ENCODE measurements around the gene CD200R1.

The CD200R1 gene

GRCh38 chr3:112875561-112875960 lies 99.3 kb downstream of the CD200R1 start:
- H3K27me3 ChIP-seq (ENCODE audit: insufficient read depth, poor library complexity, severe bottlenecking): no peaks in the 10 kb centered on the region
- H3K27ac ChIP-seq (replicated peaks): no peak overlapping the region
- peak in 1 of 2 experiments; percentile 28 for DNase-seq (ENCODE audit: low read depth in 1 of 2, low spot score in 1 of 2)
- TF ChIP-seq SPI1 (IDR thresholded peaks at IDR 0.05; ENCODE audit: borderline replicate concordance, low read depth) (no peak), GABPA (IDR thresholded peaks at IDR 0.05; ENCODE audit: low read depth) (no peak), POLR2AphosphoS5 (IDR thresholded peaks at IDR 0.05; ENCODE audit: low read depth) (no peak), CTCF (IDR thresholded peaks at IDR 0.05; ENCODE audit: insufficient read depth, low read length) (no peak)
- TF ChIP-seq, protein P1, sequence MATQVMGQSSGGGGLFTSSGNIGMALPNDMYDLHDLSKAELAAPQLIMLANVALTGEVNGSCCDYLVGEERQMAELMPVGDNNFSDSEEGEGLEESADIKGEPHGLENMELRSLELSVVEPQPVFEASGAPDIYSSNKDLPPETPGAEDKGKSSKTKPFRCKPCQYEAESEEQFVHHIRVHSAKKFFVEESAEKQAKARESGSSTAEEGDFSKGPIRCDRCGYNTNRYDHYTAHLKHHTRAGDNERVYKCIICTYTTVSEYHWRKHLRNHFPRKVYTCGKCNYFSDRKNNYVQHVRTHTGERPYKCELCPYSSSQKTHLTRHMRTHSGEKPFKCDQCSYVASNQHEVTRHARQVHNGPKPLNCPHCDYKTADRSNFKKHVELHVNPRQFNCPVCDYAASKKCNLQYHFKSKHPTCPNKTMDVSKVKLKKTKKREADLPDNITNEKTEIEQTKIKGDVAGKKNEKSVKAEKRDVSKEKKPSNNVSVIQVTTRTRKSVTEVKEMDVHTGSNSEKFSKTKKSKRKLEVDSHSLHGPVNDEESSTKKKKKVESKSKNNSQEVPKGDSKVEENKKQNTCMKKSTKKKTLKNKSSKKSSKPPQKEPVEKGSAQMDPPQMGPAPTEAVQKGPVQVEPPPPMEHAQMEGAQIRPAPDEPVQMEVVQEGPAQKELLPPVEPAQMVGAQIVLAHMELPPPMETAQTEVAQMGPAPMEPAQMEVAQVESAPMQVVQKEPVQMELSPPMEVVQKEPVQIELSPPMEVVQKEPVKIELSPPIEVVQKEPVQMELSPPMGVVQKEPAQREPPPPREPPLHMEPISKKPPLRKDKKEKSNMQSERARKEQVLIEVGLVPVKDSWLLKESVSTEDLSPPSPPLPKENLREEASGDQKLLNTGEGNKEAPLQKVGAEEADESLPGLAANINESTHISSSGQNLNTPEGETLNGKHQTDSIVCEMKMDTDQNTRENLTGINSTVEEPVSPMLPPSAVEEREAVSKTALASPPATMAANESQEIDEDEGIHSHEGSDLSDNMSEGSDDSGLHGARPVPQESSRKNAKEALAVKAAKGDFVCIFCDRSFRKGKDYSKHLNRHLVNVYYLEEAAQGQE (IDR thresholded peaks at IDR 0.05; ENCODE audit: insufficient replicate concordance, low read depth): no peak
- no peak overlapping the region for H3K4me3 ChIP-seq (replicated peaks; ENCODE audit: insufficient read depth, low read length)

DNA sequence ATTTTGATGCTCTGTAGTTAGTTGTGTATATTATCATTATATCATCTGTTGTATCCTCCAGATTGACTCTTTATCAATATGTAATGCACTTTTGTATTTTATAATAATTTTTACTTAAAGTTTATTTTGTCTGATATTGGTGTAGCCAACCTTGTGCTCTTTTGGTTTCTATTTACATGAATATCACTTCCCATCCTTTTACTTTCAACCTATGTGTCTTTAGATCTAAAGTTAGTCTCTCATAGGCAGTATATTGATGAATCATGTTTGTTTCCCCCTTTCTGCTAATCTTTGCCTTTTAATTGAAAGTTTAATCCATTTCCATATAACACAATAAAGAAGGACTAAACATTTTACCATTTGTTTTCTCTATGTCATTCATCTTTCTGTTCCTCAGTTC lies 100.2 kb downstream of the CD200R1 start:
- DNase-seq (ENCODE audit: low read depth in 1 of 2, low spot score in 1 of 2): no peak
- Histone ChIP-seq H3K27ac (replicated peaks) (no peak overlapping the region), H3K4me3 (replicated peaks; ENCODE audit: insufficient read depth, low read length) (no peak overlapping the region), H3K27me3 (ENCODE audit: insufficient read depth, poor library complexity, severe bottlenecking) (no peaks in the 10 kb centered on the region)
- TF ChIP-seq, protein P1 (IDR thresholded peaks at IDR 0.05; ENCODE audit: insufficient replicate concordance, low read depth): no peak
- no peak for TF ChIP-seq CTCF (IDR thresholded peaks at IDR 0.05; ENCODE audit: insufficient read depth, low read length)
- TF ChIP-seq SPI1 (IDR thresholded peaks at IDR 0.05; ENCODE audit: borderline replicate concordance, low read depth): no peak
- TF ChIP-seq POLR2AphosphoS5 (IDR thresholded peaks at IDR 0.05; ENCODE audit: low read depth): no peak
- TF ChIP-seq GABPA (IDR thresholded peaks at IDR 0.05; ENCODE audit: low read depth): no peak

GRCh38 chr3:112873632-112874031 lies 101.3 kb downstream of the CD200R1 start:
- H3K27me3 ChIP-seq (ENCODE audit: insufficient read depth, poor library complexity, severe bottlenecking): no peaks in the 10 kb centered on the region
- no peak overlapping the region for H3K4me3 ChIP-seq (replicated peaks; ENCODE audit: insufficient read depth, low read length)
- TF ChIP-seq, protein P1 (IDR thresholded peaks at IDR 0.05; ENCODE audit: insufficient replicate concordance, low read depth): no peak
- TF ChIP-seq GABPA (IDR thresholded peaks at IDR 0.05; ENCODE audit: low read depth) (no peak), POLR2AphosphoS5 (IDR thresholded peaks at IDR 0.05; ENCODE audit: low read depth) (no peak), CTCF (IDR thresholded peaks at IDR 0.05; ENCODE audit: insufficient read depth, low read length) (no peak), SPI1 (IDR thresholded peaks at IDR 0.05; ENCODE audit: borderline replicate concordance, low read depth) (no peak)
- no peak overlapping the region for H3K27ac ChIP-seq (replicated peaks)
- DNase-seq (ENCODE audit: low read depth in 1 of 2, low spot score in 1 of 2): no peak
